Raji (cell line): ENCODE measurements around the gene VAV2.

ENCODE experiments used
- POLR2A ChIP-seq: IDR thresholded peaks from 2 replicates; pipeline ENCODE4 v1.6.1; 2011; ENCODE audit warnings: low read depth, low read length, control low read depth; ENCODE audit not compliant: insufficient read depth

Gene VAV2

GRCh38 chr9:133991964-133992779, at the start of gene VAV2:
VAV2 (minus strand) TSS chr9:133992324; CDS start chr9:133992278, 46 bp downstream.
- TF ChIP-seq POLR2A, result no peak; the same call in 1 of the 2 replicates

- TF ChIP-seq POLR2A, result no peak
Observed at GRCh38 chr9:134041649-134041962, 49.5 kb upstream of the VAV2 start.

GRCh38 chr9:134040781-134041648, 48.9 kb upstream of the VAV2 start:
- TF ChIP-seq POLR2A, result no peak

GRCh38 chr9:134040176-134040565, 48.0 kb upstream of the VAV2 start:
- no peak for TF ChIP-seq POLR2A

- TF ChIP-seq POLR2A, result no peak
Observed at GRCh38 chr9:134039386-134040175, 47.5 kb upstream of the VAV2 start.

GRCh38 chr9:134037641-134038040, 45.5 kb upstream of the VAV2 start:
- TF ChIP-seq POLR2A, result no peak

- TF ChIP-seq POLR2A, result no peak
Observed at GRCh38 chr9:134036130-134036529, 44.0 kb upstream of the VAV2 start.

- TF ChIP-seq POLR2A, result no peak
Observed at GRCh38 chr9:134035041-134036039, 43.2 kb upstream of the VAV2 start.

GRCh38 chr9:134034215-134035040, 42.3 kb upstream of the VAV2 start:
- TF ChIP-seq POLR2A, result no peak

GRCh38 chr9:134033516-134034214, 41.5 kb upstream of the VAV2 start:
- no peak for TF ChIP-seq POLR2A

- no peak for TF ChIP-seq POLR2A
Observed at GRCh38 chr9:134032456-134033222, 40.5 kb upstream of the VAV2 start.

- TF ChIP-seq POLR2A, result no peak
Observed at GRCh38 chr9:134031783-134032182, 39.7 kb upstream of the VAV2 start.

GRCh38 chr9:134030821-134031470, 38.8 kb upstream of the VAV2 start:
- TF ChIP-seq POLR2A, result no peak
